ENCODE results near the gene RYR2. TPM values are rescaled to one million over a fixed set of nuclear protein-coding genes. Genes with fewer than 3 reads are reported as not detected.
A peak's percentile ranks its signal among the peaks of the same experiment; 100 is the strongest.

The RYR2 gene
- total and polyA plus RNA-seq, 11 donors: 77.7 to 1,319 (median 805) TPM

- Histone ChIP-seq H3K9me3 (no peaks in the 10 kb centered on the region), H3K36me3 (peaks cover 0 to 50% (median 0%) of the 10 kb centered on the region in 9 donors), H3K27ac (peak overlapping the region in 2 of 12 donors; percentile 11 to 41), H3K4me3 (no peak overlapping the region), H3K4me1 (peaks cover 0 to 64% (median 13%) of the 10 kb centered on the region in 12 donors), H3K27me3 (no peaks in the 10 kb centered on the region)
- 42 to 56% (median 52%) methylated on average over 4 of the region's 4 CpGs for WGBS, 4 donors
- no peak for DNase-seq
- intact Hi-C loops (cut with DNase I): no loop called here
- TF ChIP-seq CTCF (IDR thresholded peaks at IDR 0.05) (no peak), POLR2A (IDR thresholded peaks at IDR 0.05) (no peak)
- no peak for ATAC-seq
Observed at GRCh38 chr1:237112663-237113062, 70.7 kb downstream of the RYR2 start.

- Histone ChIP-seq H3K27ac (no peak overlapping the region), H3K9me3 (no peaks in the 10 kb centered on the region), H3K4me3 (no peak overlapping the region), H3K27me3 (no peaks in the 10 kb centered on the region), H3K36me3 (peaks cover 0 to 46% (median 0%) of the 10 kb centered on the region in 9 donors), H3K4me1 (peaks cover 0 to 61% (median 15%) of the 10 kb centered on the region in 12 donors)
- ATAC-seq (peak; percentile 58 to 66 (median 61)), DNase-seq (peak in 1 of 5 donors; percentile 54)
- WGBS, 4 donors: 46 to 58% (median 55%) methylated on average over 6 of the region's 6 CpGs
- intact Hi-C loops (cut with DNase I): no loop called here
- no peak for TF ChIP-seq CTCF (IDR thresholded peaks at IDR 0.05)
- TF ChIP-seq POLR2A (IDR thresholded peaks at IDR 0.05): no peak
Observed at GRCh38 chr1:237115035-237115434, 73.1 kb downstream of the RYR2 start.

GRCh38 chr1:237119091-237119490 lies 77.1 kb downstream of the RYR2 start:
- no peak for DNase-seq
- H3K27me3 ChIP-seq: no peaks in the 10 kb centered on the region
- ATAC-seq: peak in 2 of 4 donors; percentile 5 to 7
- peak overlapping the region in 1 of 12 donors; percentile 15 for H3K27ac ChIP-seq
- H3K36me3 ChIP-seq: peaks cover 0 to 29% (median 0%) of the 10 kb centered on the region in 9 donors
- WGBS, 4 donors: 48 to 70% (median 62%) methylated on average over 6 of the region's 6 CpGs
- H3K9me3 ChIP-seq: no peaks in the 10 kb centered on the region
- TF ChIP-seq CTCF (IDR thresholded peaks at IDR 0.05): no peak
- TF ChIP-seq POLR2A (IDR thresholded peaks at IDR 0.05): no peak
- H3K4me3 ChIP-seq: no peak overlapping the region
- peaks cover 0 to 75% (median 19%) of the 10 kb centered on the region in 12 donors for H3K4me1 ChIP-seq
- intact Hi-C loops (cut with DNase I): no loop called here

GRCh38 chr1:237120683-237121082 lies 78.7 kb downstream of the RYR2 start:
- H3K27me3 ChIP-seq: no peaks in the 10 kb centered on the region
- no peaks in the 10 kb centered on the region for H3K9me3 ChIP-seq
- H3K27ac ChIP-seq: peak overlapping the region in 4 of 12 donors; percentile 15 to 46 (median 34)
- WGBS, 4 donors: 54 to 69% (median 62%) methylated on average over 5 of the region's 5 CpGs
- ATAC-seq: peak in 3 of 4 donors; percentile 21 to 53 (median 47)
- DNase-seq: no peak
- peaks cover 0 to 77% (median 19%) of the 10 kb centered on the region in 12 donors for H3K4me1 ChIP-seq
- peaks cover 0 to 19% (median 0%) of the 10 kb centered on the region in 9 donors for H3K36me3 ChIP-seq
- no peak overlapping the region for H3K4me3 ChIP-seq
- intact Hi-C loops (cut with DNase I): loop anchor here in 1 of 10 donors (10.0 kb wide), 1 partner anchor 76 kb away; the partner anchor contains the start of gene RYR2
- TF ChIP-seq CTCF (IDR thresholded peaks at IDR 0.05) (no peak), POLR2A (IDR thresholded peaks at IDR 0.05) (no peak)

Data from heart left ventricle (tissue), 16 donors.